Measurements from ENCODE around the gene AAK1.

The AAK1 gene

DNA sequence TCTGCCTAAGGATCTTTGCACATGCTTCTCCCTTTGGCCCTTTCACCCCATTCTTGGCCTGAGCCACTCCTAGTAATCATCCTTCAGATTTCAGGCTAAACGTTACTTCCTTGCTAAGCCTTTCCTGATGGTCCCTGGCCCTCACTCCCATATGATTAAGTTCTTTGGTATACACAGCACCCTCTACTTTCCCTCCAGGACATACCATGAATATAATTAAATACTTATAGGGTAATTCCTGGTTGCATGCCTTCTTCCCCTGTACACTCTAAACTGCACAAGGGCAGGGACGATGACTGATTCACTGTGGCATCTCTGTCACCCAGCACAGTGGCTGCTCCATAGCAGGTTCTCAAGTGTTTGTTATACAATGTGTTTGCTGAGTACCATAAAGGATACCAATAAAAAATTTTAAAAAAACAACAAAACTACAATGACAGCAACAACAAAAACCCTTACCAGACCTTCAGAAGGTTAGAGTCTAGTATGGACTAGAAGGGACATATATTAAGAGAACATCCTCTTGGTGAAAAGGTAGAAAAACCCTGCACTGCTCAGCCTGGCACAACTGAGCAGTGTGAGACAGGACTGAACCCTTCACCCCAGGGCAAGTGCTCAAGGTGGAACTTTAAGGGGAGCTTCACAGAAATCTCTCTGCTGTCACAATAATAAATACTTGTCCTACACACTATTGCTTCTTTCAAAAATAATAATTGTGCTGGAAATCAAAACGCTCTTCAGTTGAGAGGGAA lies 76.2 kb downstream of the AAK1 start:
- H3K27ac ChIP-seq = no peak overlapping the region
- TF ChIP-seq, protein P1, sequence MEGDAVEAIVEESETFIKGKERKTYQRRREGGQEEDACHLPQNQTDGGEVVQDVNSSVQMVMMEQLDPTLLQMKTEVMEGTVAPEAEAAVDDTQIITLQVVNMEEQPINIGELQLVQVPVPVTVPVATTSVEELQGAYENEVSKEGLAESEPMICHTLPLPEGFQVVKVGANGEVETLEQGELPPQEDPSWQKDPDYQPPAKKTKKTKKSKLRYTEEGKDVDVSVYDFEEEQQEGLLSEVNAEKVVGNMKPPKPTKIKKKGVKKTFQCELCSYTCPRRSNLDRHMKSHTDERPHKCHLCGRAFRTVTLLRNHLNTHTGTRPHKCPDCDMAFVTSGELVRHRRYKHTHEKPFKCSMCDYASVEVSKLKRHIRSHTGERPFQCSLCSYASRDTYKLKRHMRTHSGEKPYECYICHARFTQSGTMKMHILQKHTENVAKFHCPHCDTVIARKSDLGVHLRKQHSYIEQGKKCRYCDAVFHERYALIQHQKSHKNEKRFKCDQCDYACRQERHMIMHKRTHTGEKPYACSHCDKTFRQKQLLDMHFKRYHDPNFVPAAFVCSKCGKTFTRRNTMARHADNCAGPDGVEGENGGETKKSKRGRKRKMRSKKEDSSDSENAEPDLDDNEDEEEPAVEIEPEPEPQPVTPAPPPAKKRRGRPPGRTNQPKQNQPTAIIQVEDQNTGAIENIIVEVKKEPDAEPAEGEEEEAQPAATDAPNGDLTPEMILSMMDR (IDR thresholded peaks at IDR 0.05) = no peak

DNA sequence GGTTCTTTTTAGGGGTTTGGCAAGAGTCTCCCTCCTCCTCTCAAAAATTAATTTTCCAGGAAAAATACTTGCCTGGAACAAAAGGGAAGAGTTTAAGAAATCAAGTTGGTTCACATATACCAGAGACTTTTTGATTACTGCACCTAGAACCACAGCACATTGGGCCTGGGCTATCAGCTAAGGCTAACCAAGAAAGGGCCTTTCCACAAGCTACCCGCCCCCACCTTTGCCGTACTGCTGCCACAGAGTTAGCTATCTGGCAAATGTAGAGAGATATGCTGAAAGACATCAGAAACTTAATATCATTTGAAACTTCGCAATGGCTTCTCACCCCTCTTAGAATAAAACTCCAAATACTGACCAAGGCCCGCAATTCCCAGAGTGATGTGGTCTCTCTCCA lies 76.9 kb downstream of the AAK1 start:
- no peak overlapping the region for H3K4me3 ChIP-seq
- no peak overlapping the region for H3K27ac ChIP-seq
- TF ChIP-seq, protein P1 (IDR thresholded peaks at IDR 0.05) = no peak
- no peak for DNase-seq (ENCODE audit: low spot score)

More for the DNA sequence above, 76.2 kb downstream of the AAK1 start:
- no peak overlapping the region for H3K4me3 ChIP-seq
- DNase-seq (ENCODE audit: low spot score) = no peak

DNA sequence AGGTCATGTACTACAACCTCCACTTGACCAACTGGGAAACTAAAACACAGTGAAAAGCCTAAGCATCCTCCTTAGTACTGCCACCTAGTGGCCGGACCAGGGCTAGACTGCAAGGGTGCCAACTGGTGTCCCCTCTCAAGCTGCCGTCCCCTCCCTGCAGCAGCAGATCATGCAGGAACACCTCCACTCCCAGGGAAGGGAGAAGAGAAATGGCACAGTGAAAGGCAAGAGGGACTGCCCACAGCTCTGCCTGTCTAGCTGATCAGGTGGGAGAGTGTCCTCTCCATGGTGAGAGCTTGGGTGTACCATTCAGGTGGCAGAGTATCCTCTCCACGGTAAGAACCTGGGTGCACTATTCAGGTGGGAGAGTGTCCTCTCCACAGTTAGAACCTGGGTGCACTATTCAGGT lies 78.1 kb downstream of the AAK1 start:
- no peak for DNase-seq (ENCODE audit: low spot score)
- H3K27ac ChIP-seq = no peak overlapping the region
- TF ChIP-seq, protein P1 (IDR thresholded peaks at IDR 0.05) = peak; percentile 43
- no peak overlapping the region for H3K4me3 ChIP-seq

DNA sequence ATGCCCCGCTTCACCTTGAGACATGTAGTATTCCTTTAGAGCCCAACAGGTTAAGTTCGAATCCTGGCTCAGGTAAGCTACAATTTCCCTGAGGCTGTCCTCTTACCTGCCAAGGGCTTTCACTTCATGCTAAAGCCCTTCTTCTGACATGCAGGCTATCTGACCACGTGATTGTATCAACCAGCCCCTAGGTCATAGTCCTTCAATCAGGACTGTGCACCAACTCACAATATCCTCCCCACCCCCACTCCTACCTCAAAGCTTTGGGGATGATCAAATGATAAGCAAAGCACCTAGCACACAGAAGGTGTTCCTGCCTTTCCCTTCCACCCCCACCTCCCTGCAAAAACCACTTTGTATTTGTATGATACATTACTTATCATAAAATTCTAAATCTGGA lies 78.9 kb downstream of the AAK1 start:
- TF ChIP-seq, protein P1 (IDR thresholded peaks at IDR 0.05) = no peak
- Histone ChIP-seq H3K4me3 (no peak overlapping the region), H3K27ac (no peak overlapping the region)
- DNase-seq (ENCODE audit: low spot score) = no peak

DNA sequence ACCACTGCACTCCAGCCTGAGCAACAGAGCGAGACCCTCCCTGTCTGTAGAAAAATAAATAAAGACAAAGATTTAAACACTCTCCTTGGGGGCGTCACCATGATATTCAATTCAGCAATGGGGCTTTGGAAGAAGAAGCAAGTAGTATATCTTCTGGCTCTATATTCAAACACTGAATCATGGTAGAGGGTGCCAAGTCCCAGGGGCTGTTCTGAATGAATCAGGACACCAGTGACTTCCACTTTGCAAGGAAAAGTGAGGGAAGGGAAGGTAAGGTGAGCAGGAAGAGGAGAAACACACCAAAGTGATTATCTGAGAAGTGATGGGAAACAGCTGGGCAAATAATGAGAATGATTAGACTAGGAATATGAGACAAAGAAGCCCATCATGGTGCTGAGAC lies 80.5 kb downstream of the AAK1 start:
- Histone ChIP-seq H3K27ac (no peak overlapping the region), H3K4me3 (no peak overlapping the region)
- DNase-seq (ENCODE audit: low spot score) = no peak
- TF ChIP-seq, protein P1 (IDR thresholded peaks at IDR 0.05) = no peak

DNA sequence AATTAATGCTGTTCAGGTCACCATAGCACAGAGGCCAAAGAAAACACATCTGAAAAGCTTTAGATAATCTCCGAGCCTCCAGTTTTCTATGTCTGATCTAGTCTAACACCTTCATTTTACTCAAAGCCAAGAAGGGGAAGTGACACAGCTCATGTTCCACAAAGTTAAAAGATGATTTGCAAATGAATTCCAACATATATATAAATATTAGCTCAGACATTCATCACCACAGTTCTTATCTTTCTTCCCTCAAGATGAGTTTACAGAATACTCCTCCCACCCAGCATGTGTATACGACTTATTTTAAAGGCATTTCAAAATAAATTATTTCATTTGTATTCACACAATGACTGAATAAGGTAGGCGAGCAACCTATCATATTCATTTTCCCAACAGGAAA lies 82.4 kb downstream of the AAK1 start:
- DNase-seq (ENCODE audit: low spot score) = no peak
- Histone ChIP-seq H3K4me3 (no peak overlapping the region), H3K27ac (no peak overlapping the region)
- TF ChIP-seq, protein P1 (IDR thresholded peaks at IDR 0.05) = no peak

DNA sequence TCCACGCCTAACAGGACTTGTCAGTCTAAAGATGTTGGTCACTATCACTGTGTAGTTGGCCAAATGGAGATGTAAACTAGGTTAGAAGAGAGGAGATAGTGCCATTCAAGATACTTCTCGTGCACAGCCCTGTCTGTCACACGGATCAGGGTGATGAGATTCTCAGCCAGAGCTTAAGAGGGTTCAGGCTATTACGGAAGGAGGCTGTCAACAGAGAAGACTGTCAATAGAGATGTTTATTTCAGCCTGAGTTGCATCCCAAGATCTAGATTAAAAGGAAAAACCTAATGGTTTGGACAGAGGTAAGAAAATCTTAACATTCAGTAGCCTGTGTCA lies 83.4 kb downstream of the AAK1 start:
- no peak for DNase-seq (ENCODE audit: low spot score)
- Histone ChIP-seq H3K4me3 (no peak overlapping the region), H3K27ac (no peak overlapping the region)
- TF ChIP-seq, protein P1 (IDR thresholded peaks at IDR 0.05) = no peak
